PC-3 (cell line): ENCODE results near the gene PPWD1. TPM values are rescaled to one million over a fixed set of nuclear protein-coding genes. Genes with fewer than 3 reads are reported as not detected.

Experiments
- ATAC-seq: fragments of 200-7000 bp; cut with Tn5 transposase; 2 replicates; pipeline ENCODE4 v1.9.1; 2020; ENCODE audit warnings: mild to moderate bottlenecking, moderate library complexity
- BruUV-seq: library from RNA; stranded (reverse); fragments of 400-500 nt; replicated peaks from 2 replicates; lab custom pipeline; 2021; lab: Mats Ljungman, UMichigan
- CTCF ChIA-PET: fragments of 300-600 bp; sonication (Branson Sonifier 250); formaldehyde crosslinking; loops from one replicate; lab custom pipeline; 2022; ENCODE audit warnings: antibody characterized with exemption; lab: Charles Lee
- POLR2A ChIA-PET: fragments of 300-600 bp; sonication (Branson Sonifier 250); formaldehyde crosslinking; loops from one replicate; lab custom pipeline; 2022; ENCODE audit warnings: antibody characterized with exemption; ENCODE audit not compliant: unreplicated experiment; lab: Charles Lee
- DNase-seq: peaks from one replicate; pipeline ENCODE4 v3.0.0-alpha.2; 2015
- H2AFZ ChIP-seq: fragments of 300-600 bp; sonication (generic); 2 replicates; pipeline ENCODE4 v1.6.0; 2016; ENCODE audit warnings: antibody characterized with exemption, low read length
- H3F3A ChIP-seq: fragments of 300-600 bp; sonication (generic); one replicate; pipeline ENCODE4 v1.6.0; 2017; ENCODE audit warnings: antibody characterized with exemption, low read length, control low read depth, mild to moderate bottlenecking; ENCODE audit not compliant: unreplicated experiment
- H3K27ac ChIP-seq: fragments of 300-600 bp; sonication (generic); 2 replicates; pipeline ENCODE4 v1.5.1; 2016; ENCODE audit warnings: mild to moderate bottlenecking, low read length
- H3K27me3 ChIP-seq: fragments of 300-600 bp; sonication (generic); 2 replicates; pipeline ENCODE4 v1.6.1; 2016; ENCODE audit warnings: low read length, mixed read lengths
- H3K36me3 ChIP-seq: fragments of 300-600 bp; sonication (generic); 2 replicates; pipeline ENCODE4 v1.6.1; 2016; ENCODE audit warnings: low read depth, mixed run types, low read length, mixed read lengths
- H3K4me1 ChIP-seq: fragments of 300-600 bp; sonication (generic); 2 replicates; pipeline ENCODE4 v1.5.1; 2016; ENCODE audit warnings: low read length; ENCODE audit not compliant: insufficient read depth
- H3K4me2 ChIP-seq: fragments of 300-600 bp; sonication (generic); 2 replicates; pipeline ENCODE4 v1.6.0; 2016; ENCODE audit warnings: low read length
- H3K4me3 ChIP-seq: fragments of 300-600 bp; sonication (generic); 2 replicates; pipeline ENCODE4 v1.5.1; 2016; ENCODE audit warnings: mild to moderate bottlenecking, low read length, mixed read lengths
- H3K79me2 ChIP-seq: fragments of 300-600 bp; sonication (generic); 2 replicates; pipeline ENCODE4 v1.6.1; 2017; ENCODE audit warnings: low read length, mixed read lengths
- H3K9ac ChIP-seq: fragments of 300-600 bp; sonication (generic); 2 replicates; pipeline ENCODE4 v1.6.0; 2016; ENCODE audit warnings: mild to moderate bottlenecking, low read length
- H3K9me2 ChIP-seq: fragments of 300-600 bp; sonication (generic); replicated peaks from 2 replicates; pipeline ENCODE4 v1.6.1; 2016; ENCODE audit warnings: mixed run types, low read length, mixed read lengths
- H3K9me3 ChIP-seq: fragments of 300-600 bp; sonication (generic); 2 replicates; pipeline ENCODE4 v1.6.1; 2016; ENCODE audit warnings: low read length, mixed read lengths
- H4K20me1 ChIP-seq: fragments of 300-600 bp; sonication (generic); 2 replicates; pipeline ENCODE4 v1.6.1; 2016; ENCODE audit warnings: low read length, mixed read lengths
- CTCF ChIP-seq: fragments of 300-600 bp; sonication (generic); conservative IDR thresholded peaks from 2 replicates; pipeline ENCODE4 v1.5.1; 2017; ENCODE audit warnings: antibody characterized with exemption, low read depth, mild to moderate bottlenecking, low read length
- EZH2 ChIP-seq: fragments of 300-600 bp; sonication (generic); IDR thresholded peaks from one replicate; pipeline ENCODE4 v1.6.1; 2017; ENCODE audit warnings: antibody characterized with exemption, mild to moderate bottlenecking, low read length; ENCODE audit not compliant: unreplicated experiment
- EZH2phosphoT487 ChIP-seq: fragments of 300-600 bp; sonication (generic); IDR thresholded peaks from 2 replicates; pipeline ENCODE4 v1.6.1; 2018; ENCODE audit warnings: mild to moderate bottlenecking, antibody characterized with exemption, low read length, borderline replicate concordance
- intact Hi-C: fragments of 100-400 bp; cut with micrococcal nuclease; formaldehyde crosslinking; loops from 2 replicates; pipeline ENCODE4 v1.9.0; 2023
- total RNA-seq: library from RNA; depleted of rRNA; stranded (reverse); fragments of >200 nt; gene quantifications from 2 replicates; pipeline ENCODE4 v1.2.3, GENCODE V29; 2014

PPWD1 gene
- total RNA-seq, 1 experiment from 2014 or later: 14.8 TPM

GRCh38 chr5:65623482-65623881 lies 60.4 kb downstream of the PPWD1 start:
- peaks cover 7% of the 10 kb centered on the region; the same call in 1 of the 2 replicates for H3K4me1 ChIP-seq
- H4K20me1 ChIP-seq: no peaks in the 10 kb centered on the region
- no TSS peak for BruUV-seq
- H3K9ac ChIP-seq: peak overlapping the region; percentile 78
- peak overlapping the region; percentile 83 for H3K4me3 ChIP-seq
- CTCF ChIA-PET: no interaction called here
- intact Hi-C loops: no loop called here
- peak overlapping the region; percentile 71; the same call in 1 of the 2 replicates for H2AFZ ChIP-seq
- no peaks in the 10 kb centered on the region for H3K27me3 ChIP-seq
- H3K9me2 ChIP-seq: no peaks in the 10 kb centered on the region
- TF ChIP-seq EZH2phosphoT487 (no peak), CTCF (no peak), EZH2 (no peak)
- no peak overlapping the region for H3K27ac ChIP-seq
- H3F3A ChIP-seq: no peaks in the 10 kb centered on the region
- ATAC-seq (no peak), DNase-seq (no peak)
- peak overlapping the region; percentile 83 for H3K4me2 ChIP-seq
- POLR2A ChIA-PET: no interaction called here
- H3K9me3 ChIP-seq: no peaks in the 10 kb centered on the region
- H3K79me2 ChIP-seq: peaks cover 51% of the 10 kb centered on the region
- no peaks in the 10 kb centered on the region for H3K36me3 ChIP-seq

- no peaks in the 10 kb centered on the region for H4K20me1 ChIP-seq
- peak within 1 kb of the TSS; percentile 78 for H3K9ac ChIP-seq
- H3K79me2 ChIP-seq: peaks cover 51% of the 10 kb centered on the region
- no peaks in the 10 kb centered on the region for H3K9me3 ChIP-seq
- intact Hi-C loops: no loop called here
- peak within 1 kb of the TSS; percentile 83 for H3K4me3 ChIP-seq
- BruUV-seq: no TSS peak
- ATAC-seq (peak; percentile 98), DNase-seq (peak; percentile 73)
- POLR2A ChIA-PET: no interaction called here
- peaks cover 7% of the 10 kb centered on the region; the same call in 1 of the 2 replicates for H3K4me1 ChIP-seq
- no peaks in the 10 kb centered on the region for H3K36me3 ChIP-seq
- peak within 1 kb of the TSS; percentile 75 for H2AFZ ChIP-seq
- TF ChIP-seq EZH2phosphoT487: no peak
- no peaks in the 10 kb centered on the region for H3K27me3 ChIP-seq
- H3K4me2 ChIP-seq: peak within 1 kb of the TSS; percentile 83
- no peaks in the 10 kb centered on the region for H3K9me2 ChIP-seq
- CTCF ChIA-PET: no interaction called here
- H3K27ac ChIP-seq: peak within 1 kb of the TSS; percentile 65
- no peaks in the 10 kb centered on the region for H3F3A ChIP-seq
Measured at GRCh38 chr5:65624025-65624570, 61.0 kb downstream of the PPWD1 start, which contains the start of gene TRIM23. TRIM23 (minus strand) TSS chr5:65624333; CDS start chr5:65624274, 59 bp downstream.

GRCh38 chr5:65624571-65625555 lies 61.8 kb downstream of the PPWD1 start, which contains the start of the genes SHLD3 and TRAPPC13:
SHLD3 (plus strand) TSS chr5:65625027; CDS start chr5:65629588, 4,561 bp downstream.
TRAPPC13 (plus strand) TSS chr5:65625027; CDS start chr5:65625061, 34 bp downstream.
- Histone ChIP-seq H3F3A (no peaks in the 10 kb centered on the region), H2AFZ (peak within 1 kb of the TSS; percentile 75), H3K36me3 (no peaks in the 10 kb centered on the region), H3K79me2 (peaks cover 51% of the 10 kb centered on the region), H3K9ac (peak within 1 kb of the TSS; percentile 78), H3K27ac (peak within 1 kb of the TSS; percentile 65), H3K4me1 (peaks cover 7% of the 10 kb centered on the region; the same call in 1 of the 2 replicates), H3K4me2 (peak within 1 kb of the TSS; percentile 83), H4K20me1 (no peaks in the 10 kb centered on the region), H3K27me3 (no peaks in the 10 kb centered on the region), H3K4me3 (peak within 1 kb of the TSS; percentile 83), H3K9me3 (no peaks in the 10 kb centered on the region), H3K9me2 (no peaks in the 10 kb centered on the region)
- DNase-seq: peak; percentile 55
- ChIA-PET CTCF (no interaction called here), POLR2A (no interaction called here)
- ATAC-seq: peak; percentile 68
- intact Hi-C loops: no loop called here
- TSS peak; percentile 83 for BruUV-seq
- no peak for TF ChIP-seq EZH2
- TF ChIP-seq EZH2phosphoT487: no peak
- no peak for TF ChIP-seq CTCF
